NCI-H446 treated with DMSO at 0.1 percent for 48 hours (cell line): Measurements from ENCODE around the gene BEST4.
"Not testable (repeated sequence)": the region's sequence is repeated elsewhere in the genome, so short reads cannot be mapped to it uniquely, and the experiment has no call there.

Experiments
- DNase-seq: peaks from one replicate; lab custom pipeline; 2025; lab: John Stamatoyannopoulos, UW

Gene BEST4

DNA sequence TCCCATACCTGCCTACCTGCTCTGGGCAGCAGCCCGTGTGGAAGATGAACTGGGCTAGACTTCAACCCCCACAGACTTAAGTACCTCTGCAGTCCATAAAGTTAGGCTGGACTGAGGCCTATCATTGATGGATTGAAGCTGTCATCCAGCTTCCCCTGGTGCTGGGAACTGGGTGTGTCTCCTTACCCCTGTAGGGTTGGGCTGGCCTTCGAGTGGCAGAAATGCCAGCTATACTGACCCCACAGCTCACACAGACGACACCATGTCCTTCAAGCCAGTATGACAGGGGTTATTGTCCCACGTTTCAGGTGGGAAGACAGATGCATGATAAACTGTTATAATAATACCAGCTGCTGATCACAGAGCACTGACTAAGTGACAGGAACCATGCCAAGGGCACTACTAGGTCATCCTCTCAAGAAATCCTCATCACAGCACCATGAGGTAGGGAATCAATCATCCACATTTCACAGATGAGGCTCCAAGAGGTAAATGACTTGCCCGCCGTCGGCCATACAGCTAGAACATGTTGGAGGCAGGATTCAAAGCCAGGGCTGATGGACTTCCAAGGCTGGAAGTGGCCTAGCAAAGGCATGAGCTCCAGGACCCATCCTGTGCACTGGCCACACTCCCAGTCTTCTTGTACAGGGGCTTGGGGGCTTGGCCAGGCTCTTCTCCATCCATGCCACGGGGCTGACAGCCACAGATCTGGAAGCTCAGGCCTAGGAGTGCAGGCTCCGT, at the start of gene BEST4:
BEST4 (minus strand) TSS at position 51 of the 741 bp plus-strand sequence. CDS start 465 bp downstream, outside the sequence.
- DNase-seq = no peak

DNA sequence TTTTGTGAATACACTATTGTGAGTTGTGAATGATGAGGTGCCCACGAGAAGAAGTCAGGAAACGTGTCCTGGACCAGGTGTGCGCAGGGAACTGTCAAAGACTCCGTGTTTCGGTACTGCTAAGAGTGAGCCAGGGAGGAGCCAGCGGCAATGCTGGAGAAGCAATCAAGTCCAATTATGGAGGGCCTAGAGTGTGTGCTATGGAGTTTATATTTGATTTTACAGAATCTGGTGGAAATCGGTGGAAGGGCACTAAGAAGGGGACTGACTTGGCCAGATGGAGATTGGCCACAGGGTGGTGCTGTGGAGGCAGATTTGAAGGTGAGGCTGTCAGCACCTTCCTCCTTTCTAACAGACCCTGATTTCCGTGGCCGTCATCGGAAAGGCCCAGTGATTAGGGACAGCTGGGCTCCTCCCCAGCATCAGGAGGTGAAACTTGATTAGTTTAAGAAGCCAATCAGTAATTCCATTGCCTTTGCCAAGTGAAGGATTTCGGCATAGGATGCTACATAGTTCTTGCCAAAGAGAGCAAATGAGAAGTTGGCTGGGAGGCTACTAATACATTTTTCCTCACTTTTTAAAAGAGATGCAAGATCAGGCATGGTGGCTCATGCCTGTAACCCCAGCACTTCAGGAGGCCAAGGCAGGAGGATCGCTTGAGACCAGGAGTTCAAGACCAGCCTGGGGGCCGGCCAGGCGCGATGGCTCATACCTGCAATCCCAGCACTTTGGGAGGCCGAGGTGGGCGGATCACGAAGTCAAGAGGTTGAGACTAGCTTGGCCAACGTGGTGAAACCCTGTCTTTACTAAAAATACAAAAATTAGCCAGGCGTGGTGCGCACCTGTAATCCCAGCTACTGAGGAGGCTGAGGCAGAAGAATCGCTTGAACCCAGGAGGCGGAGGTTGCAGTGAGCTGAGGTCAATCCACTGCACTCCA, 48.0 kb upstream of the BEST4 start:
- DNase-seq = peak; percentile 50

DNA sequence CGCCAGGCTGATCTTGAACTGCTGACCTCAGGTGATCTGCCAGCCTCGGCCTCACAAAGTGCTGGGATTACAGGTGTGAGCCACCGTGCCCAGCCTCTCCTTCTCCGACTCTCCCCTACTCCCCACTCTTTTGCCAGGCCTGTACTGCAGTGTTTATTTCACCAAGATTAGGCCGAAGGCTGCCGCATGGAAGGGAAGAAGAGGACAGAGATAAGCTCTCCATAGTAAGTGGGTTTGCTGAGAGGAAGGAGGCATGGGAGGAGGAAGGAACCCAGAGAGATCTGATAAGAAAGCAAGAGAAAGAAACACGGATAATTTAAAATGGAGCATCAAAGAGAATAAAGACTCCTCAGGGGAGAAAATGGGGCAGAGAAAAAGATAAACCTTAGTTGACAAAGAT, 46.4 kb upstream of the BEST4 start:
- DNase-seq = no peak

DNA sequence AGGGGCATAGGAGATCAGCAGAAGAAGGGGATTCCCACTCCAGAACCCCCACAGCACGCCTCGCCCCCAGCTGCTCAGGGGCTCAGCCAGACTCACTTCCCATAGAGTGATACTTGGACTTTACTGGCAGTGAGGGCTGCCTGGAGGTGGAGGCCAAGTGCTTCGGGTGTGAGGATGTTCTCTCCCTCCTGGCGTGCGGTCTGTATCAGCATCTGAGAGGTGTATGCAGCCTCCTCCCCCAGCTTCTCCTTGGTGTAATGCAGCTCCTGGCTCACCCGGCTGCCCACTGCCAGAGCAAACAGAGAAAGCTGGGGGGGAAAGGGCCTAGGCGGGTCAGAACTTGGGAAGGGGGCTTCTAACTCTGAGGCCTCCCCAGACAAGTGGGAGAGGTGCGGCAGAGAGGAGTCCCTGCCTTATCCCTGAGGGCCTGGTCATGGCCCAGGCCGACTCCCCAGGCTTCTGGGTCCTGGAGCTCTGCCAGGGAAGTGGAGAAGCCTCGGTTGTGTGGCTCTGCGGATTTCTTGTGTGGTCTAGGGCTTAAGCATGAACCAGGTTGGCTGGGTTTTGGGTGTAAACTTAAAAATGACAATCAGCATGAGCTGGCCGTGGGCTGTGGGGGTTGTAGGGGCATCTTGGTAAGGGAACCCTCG, 44.2 kb upstream of the BEST4 start:
- DNase-seq = no peak

DNA sequence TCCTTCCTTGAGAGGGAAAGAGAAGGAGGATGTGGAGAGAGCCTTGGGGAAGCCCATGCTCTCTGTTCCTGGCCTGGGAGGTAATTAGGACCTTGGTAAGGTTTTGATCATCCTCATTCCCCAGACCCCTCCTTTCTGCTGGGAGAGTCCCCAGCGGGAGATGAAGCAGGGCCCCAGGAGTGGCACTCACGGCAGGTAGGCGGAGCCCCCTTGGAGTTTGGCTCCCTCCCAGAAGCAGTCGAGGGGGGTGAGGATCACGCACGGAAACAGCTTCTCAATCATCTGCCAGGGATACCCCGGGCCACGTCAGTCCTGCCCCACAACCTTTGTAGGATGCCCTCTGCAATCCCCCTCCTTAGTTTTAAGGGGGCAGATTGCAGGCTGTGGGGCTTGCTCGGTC, 43.5 kb upstream of the BEST4 start:
- no peak for DNase-seq

- no peak for DNase-seq
Measured at GRCh38 chr1:44830900-44831304, 42.9 kb upstream of the BEST4 start.

- no peak for DNase-seq
Measured at GRCh38 chr1:44829506-44830384, 41.8 kb upstream of the BEST4 start.

DNA sequence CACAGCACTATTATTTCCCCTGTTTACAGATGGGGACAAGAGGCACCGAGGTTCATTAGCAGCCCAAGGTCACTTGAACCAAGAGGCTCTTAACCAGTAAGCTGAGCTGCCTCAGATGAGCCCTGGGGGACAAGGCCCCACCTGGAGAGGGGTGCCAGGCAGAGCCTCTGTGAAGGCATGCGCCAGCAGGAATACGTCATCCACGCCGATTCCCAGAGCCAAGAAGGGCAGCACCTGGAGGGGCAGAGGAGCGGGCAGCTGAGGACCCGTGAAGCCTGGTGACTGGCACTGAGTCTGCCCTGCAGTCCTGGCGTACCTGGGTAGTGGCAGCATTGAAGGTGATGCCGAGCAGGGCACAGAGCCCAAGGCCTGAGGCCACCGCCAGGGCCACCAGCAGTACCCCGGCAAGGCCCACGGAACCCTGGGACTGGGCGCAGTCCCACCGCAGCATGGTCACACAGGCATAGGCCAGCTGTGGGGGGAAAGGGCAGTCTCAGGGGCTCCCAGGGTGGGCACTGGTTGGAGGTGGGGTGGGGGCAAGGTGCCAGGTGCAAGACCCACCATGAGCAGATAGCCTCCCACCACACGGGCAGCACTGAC, 41.0 kb upstream of the BEST4 start:
- DNase-seq = no peak

GRCh38 chr1:44828003-44828651, 40.2 kb upstream of the BEST4 start:
- DNase-seq = no peak

DNA sequence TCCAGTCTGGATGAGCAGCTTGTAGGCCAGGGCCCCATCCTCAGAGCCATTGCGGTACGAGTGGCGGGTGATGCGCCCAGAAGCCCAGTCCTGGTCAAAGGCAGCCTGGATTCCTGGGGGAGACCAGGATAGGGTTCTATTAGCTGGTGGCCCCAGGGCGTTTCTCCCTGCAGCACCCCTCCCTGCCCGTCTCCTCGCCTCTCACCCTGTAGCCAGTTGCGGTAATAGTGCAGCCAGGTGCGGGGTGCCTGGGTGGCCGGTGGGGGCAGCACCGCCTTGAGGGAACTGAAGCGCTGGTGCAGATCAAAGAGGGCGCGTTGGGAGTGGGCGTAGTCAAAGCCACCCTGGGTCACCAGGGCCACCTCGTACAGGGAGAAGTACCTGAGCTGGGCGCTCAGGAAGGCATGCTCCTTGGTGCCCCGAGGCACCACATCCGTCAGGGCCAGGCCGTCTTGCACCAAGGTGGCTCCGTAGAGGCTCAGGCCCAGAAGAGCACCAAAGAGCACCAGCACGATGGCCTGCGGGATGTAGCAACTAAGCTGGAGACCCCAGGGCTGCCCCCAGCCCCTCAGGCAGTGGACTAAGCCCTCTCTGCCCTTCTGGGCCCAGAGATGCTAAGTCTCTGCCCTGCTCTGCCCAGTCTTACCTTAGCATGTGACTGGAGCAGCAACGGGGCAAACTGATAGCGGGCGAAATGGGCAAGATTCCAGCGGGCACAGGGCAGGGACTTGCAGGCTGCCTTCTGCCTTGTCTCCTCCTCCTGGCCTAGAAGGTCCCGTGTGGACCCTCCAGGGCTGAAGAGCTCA, 39.4 kb upstream of the BEST4 start:
- DNase-seq = no peak

DNA sequence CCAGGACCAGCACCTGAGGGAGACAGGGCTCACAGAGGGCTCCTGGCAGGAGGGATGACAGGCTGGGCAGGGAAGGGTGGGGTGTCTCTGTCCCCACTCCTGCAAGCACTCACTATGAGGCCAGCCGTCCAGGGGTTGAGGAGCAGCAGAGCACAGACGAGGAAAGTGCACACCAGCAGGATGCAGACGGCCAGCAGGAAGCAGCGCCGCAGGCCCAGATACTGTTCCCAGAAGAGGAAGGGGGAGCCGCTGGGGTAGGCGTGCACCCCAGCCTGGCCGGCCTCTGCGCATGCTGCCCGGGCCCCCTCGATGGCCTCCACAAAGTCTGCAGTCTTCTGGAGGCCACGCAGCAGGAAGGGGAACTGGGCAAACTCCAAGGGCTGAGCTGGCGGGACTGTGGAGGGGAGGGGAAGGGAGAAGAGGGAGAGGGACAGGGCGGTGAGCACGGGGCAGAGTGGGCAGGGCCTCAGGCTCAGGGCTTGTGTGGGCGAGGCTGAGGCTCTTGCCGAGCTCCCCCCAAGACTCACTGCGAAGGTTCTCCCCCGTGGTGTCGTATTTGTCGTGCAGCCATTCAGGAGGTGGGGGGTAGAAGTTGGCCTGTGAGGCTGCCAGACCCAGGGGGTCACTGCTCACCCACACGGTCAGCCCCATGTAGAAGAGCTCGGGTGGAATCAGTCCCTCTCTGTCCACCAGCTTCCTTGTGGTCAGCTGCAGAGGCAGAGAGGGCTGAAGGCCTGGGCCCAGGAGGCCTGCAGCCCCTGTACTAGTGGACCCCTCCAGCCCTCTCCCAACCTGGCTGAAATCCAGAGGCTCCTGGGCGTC, 38.6 kb upstream of the BEST4 start:
- no peak for DNase-seq

DNA sequence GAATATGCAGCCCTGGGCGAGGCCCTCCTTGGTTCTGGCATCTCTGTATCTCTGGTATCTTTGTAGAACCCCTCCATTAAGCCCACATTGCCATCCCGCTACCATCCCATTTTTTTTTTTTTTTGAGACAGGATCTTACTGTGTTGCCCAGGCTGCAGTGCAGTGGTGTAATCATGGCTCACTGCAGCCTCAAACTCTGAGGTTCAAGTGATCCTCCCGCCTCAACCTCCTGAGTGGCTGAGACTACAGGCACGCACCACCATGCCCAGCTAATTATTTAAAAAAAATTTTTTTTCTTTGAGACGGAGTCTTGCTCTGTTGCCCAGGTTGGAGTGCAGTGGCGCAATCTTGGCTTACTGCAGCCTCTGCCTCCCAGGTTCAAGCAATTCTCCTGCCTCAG, 36.4 kb upstream of the BEST4 start:
- DNase-seq = not testable (repeated sequence)

DNA sequence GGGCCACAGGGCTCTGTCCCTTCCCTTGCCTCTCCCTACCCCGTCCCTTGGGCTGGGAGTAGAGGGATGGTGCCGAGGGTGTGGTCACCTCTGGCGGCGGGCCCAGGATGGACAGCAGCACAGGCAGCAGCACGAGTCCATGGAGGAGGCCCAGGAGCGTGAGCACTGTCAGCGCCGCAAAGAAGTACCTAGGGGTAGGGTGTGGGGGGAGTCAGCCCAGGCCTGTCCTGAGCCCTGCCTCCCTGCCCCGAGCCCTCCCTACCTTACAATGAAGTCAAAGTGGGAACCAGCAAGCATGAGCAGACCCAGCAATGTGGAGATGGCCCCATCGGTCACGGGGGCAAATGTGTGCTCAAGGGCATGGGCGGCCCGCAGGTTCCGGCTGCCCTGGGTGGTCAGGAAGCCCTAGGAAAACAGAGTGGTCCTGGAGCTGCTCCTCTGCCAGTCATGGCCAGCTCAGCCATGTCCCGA, 35.0 kb upstream of the BEST4 start:
- DNase-seq = no peak

- DNase-seq = no peak
Measured at GRCh38 chr1:44822131-44822701, 34.2 kb upstream of the BEST4 start.

DNA sequence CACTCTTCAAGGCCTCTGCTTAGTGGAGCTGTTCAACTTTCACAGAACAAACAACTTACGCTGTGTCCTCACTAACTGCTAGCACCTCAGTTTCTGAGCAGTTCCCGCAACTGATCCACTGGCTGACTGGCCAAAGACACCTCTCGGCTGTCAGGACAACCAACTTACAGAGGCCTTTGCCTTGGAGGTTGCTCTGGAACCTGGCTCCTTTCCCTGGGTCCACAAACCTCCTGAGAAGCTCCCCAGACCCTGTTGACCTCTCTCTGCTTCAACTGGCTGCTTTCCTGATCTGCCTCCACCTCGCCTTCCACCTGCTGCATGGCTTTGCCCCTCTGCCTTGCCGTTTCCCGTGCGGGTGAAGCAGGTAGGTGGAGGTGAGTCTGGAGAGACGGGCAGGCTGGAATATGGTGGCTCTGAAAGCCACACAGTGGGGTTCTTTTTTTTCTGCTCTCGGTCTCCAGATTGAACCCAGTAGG, 33.3 kb upstream of the BEST4 start:
- DNase-seq = no peak

GRCh38 chr1:44820328-44821239, 32.6 kb upstream of the BEST4 start:
- no peak for DNase-seq
